Prostate gland (tissue), 2 donors: Measurements from ENCODE around the gene ARHGAP6.

Experiments used
- CTCF ChIP-seq, 4 experiments: fragments of 200-600 bp in 2 of 4; fragments of 450-650 bp in 2 of 4; sonication (generic) in 2 of 4; IDR thresholded peaks; 1 replicate in 3 of 4; 2 replicates in 1 of 4; pipeline ENCODE4 v1.5.1; 2016 to 2019; ENCODE audit warnings: antibody characterized with exemption in 4 of 4, mild to moderate bottlenecking in 2 of 4, moderate library complexity in 2 of 4
- POLR2AphosphoS5 ChIP-seq: sonication (generic); formaldehyde crosslinking; IDR thresholded peaks from one replicate; pipeline ENCODE4 v1.6.1; 2017; ENCODE audit warnings: antibody characterized with exemption

- TF ChIP-seq POLR2AphosphoS5, result no peak
- TF ChIP-seq CTCF (IDR thresholded peaks at IDR 0.05), result no peak
Observed at GRCh38 chrX:11214346-11215190, 451.2 kb downstream of the ARHGAP6 start.
